NT2/D1 (cell line): ENCODE results near the gene TRIM9.
A peak's percentile ranks its signal among the peaks of the same experiment; 100 is the strongest.

Experiments used
- SUZ12 ChIP-seq: IDR thresholded peaks from 2 replicates; pipeline ENCODE4 v1.6.1; 2011; ENCODE audit not compliant: insufficient read length, insufficient read depth; ENCODE audit errors: extremely low read depth
- YY1 ChIP-seq: IDR thresholded peaks from 2 replicates; pipeline ENCODE4 v1.6.1; 2011; ENCODE audit not compliant: insufficient read length, insufficient read depth
- ZNF274 ChIP-seq: IDR thresholded peaks from 2 replicates; pipeline ENCODE4 v1.6.1; 2011; ENCODE audit warnings: mild to moderate bottlenecking, low read depth, low read length

- TF ChIP-seq YY1 (no peak), SUZ12 (peak; percentile 22), ZNF274 (no peak)
These were observed 1.9 kb downstream of the TRIM9 start for GRCh38 chr14:51092965-51093364.
